ENCODE data around the gene CDX1. TPM values are rescaled to one million over a fixed set of nuclear protein-coding genes. Genes with fewer than 3 reads are reported as not detected.
A peak's percentile ranks its signal among the peaks of the same experiment; 100 is the strongest.

CDX1 gene
- total RNA-seq, 1 experiment from 2014 or later = not detected

GRCh38 chr5:150142959-150143349 is 23.6 kb upstream of the CDX1 start:
- Histone ChIP-seq H3K79me2 (ENCODE audit: low read length) (no peaks in the 10 kb centered on the region), H3F3A (ENCODE audit: low read length, unreplicated experiment) (no peaks in the 10 kb centered on the region), H2AFZ (ENCODE audit: low read length) (peak overlapping the region; percentile 12; the same call in 1 of the 2 replicates), H3K4me3 (ENCODE audit: low read length) (peak overlapping the region; percentile 3; the same call in 1 of the 2 replicates), H3K4me1 (ENCODE audit: insufficient read depth, low read length) (peaks cover 9% of the 10 kb centered on the region), H3K27me3 (ENCODE audit: low read length) (no peaks in the 10 kb centered on the region), H3K36me3 (ENCODE audit: low read depth, low read length) (no peaks in the 10 kb centered on the region), H3K27ac (ENCODE audit: low read length) (peak overlapping the region; percentile 75), H3K9ac (ENCODE audit: low read length) (no peak overlapping the region), H3K9me3 (ENCODE audit: low read length) (no peaks in the 10 kb centered on the region), H3K9me2 (replicated peaks; ENCODE audit: low read length) (no peaks in the 10 kb centered on the region), H3K4me2 (ENCODE audit: low read length) (peak overlapping the region; percentile 71), H4K20me1 (ENCODE audit: low read length) (no peaks in the 10 kb centered on the region)
- POLR2A ChIA-PET (ENCODE audit: unreplicated experiment) = interaction anchor here (0.6 kb wide), 1 partner anchor 1363 kb away, joined by 3 read pairs; no protein-coding TSS in a partner anchor
- intact Hi-C loops (cut with micrococcal nuclease) = no loop called here
- peak; percentile 85 for DNase-seq
- no TSS peak for BruUV-seq (replicated peaks)
- ATAC-seq = peak; percentile 95
- CTCF ChIA-PET = interaction anchor here (0.6 kb wide), 3 partner anchors 61 to 248 kb away, joined by 3 read pairs; no protein-coding TSS in a partner anchor
- TF ChIP-seq CTCF (conservative IDR thresholded peaks at IDR 0.05; ENCODE audit: low read depth, low read length) = no peak
- no peak for TF ChIP-seq EZH2phosphoT487 (IDR thresholded peaks at IDR 0.05; ENCODE audit: borderline replicate concordance, low read length)
- TF ChIP-seq EZH2 (IDR thresholded peaks at IDR 0.05; ENCODE audit: low read length, unreplicated experiment) = no peak

- ATAC-seq = peak; percentile 77
- CTCF ChIA-PET = interaction anchor here (0.6 kb wide), 3 partner anchors 62 to 248 kb away, joined by 3 read pairs; no protein-coding TSS in a partner anchor
- no peaks in the 10 kb centered on the region for H3K27me3 ChIP-seq (ENCODE audit: low read length)
- intact Hi-C loops (cut with micrococcal nuclease) = no loop called here
- H3K4me2 ChIP-seq (ENCODE audit: low read length) = peak overlapping the region; percentile 71
- H4K20me1 ChIP-seq (ENCODE audit: low read length) = no peaks in the 10 kb centered on the region
- H3K9me3 ChIP-seq (ENCODE audit: low read length) = no peaks in the 10 kb centered on the region
- POLR2A ChIA-PET (ENCODE audit: unreplicated experiment) = interaction anchor here (0.6 kb wide), 1 partner anchor 1364 kb away, joined by 3 read pairs; no protein-coding TSS in a partner anchor
- H3K4me1 ChIP-seq (ENCODE audit: insufficient read depth, low read length) = peaks cover 9% of the 10 kb centered on the region
- peak overlapping the region; percentile 3; the same call in 1 of the 2 replicates for H3K4me3 ChIP-seq (ENCODE audit: low read length)
- no peaks in the 10 kb centered on the region for H3K9me2 ChIP-seq (replicated peaks; ENCODE audit: low read length)
- peak; percentile 77 for DNase-seq
- BruUV-seq (replicated peaks) = TSS peak; percentile 92
- H3K27ac ChIP-seq (ENCODE audit: low read length) = peak overlapping the region; percentile 75
- TF ChIP-seq EZH2phosphoT487 (IDR thresholded peaks at IDR 0.05; ENCODE audit: borderline replicate concordance, low read length) (no peak), EZH2 (IDR thresholded peaks at IDR 0.05; ENCODE audit: low read length, unreplicated experiment) (no peak), CTCF (conservative IDR thresholded peaks at IDR 0.05; ENCODE audit: low read depth, low read length) (no peak)
- no peaks in the 10 kb centered on the region for H3K36me3 ChIP-seq (ENCODE audit: low read depth, low read length)
- H2AFZ ChIP-seq (ENCODE audit: low read length) = peak overlapping the region; percentile 12; the same call in 1 of the 2 replicates
- no peak overlapping the region for H3K9ac ChIP-seq (ENCODE audit: low read length)
- no peaks in the 10 kb centered on the region for H3F3A ChIP-seq (ENCODE audit: low read length, unreplicated experiment)
- no peaks in the 10 kb centered on the region for H3K79me2 ChIP-seq (ENCODE audit: low read length)
Measured at GRCh38 chr5:150143350-150144245, 23.0 kb upstream of the CDX1 start.
